ENCODE data around the gene SNTG2. TPM values are rescaled to one million over a fixed set of nuclear protein-coding genes. Genes with fewer than 3 reads are reported as not detected.
"Not testable (repeated sequence)": the region's sequence is repeated elsewhere in the genome, so short reads cannot be mapped to it uniquely, and the experiment has no call there.

The SNTG2 gene
- total and polyA plus RNA-seq, 2 donors (not counting 3 experiments of a cell fraction or from before 2014, with no cell fraction given): not detected

- no TSS peak for BruUV-seq (replicated peaks)
- Histone ChIP-seq H4K20me1 (replicated peaks; ENCODE audit: control insufficient read depth, extremely low read depth, insufficient read depth, low read length) (no peaks in the 10 kb centered on the region), H2AFZ (ENCODE audit: low read depth, low read length) (no peak overlapping the region), H3K9me3 (replicated peaks; ENCODE audit: control insufficient read depth, insufficient read depth, low read length) (no peaks in the 10 kb centered on the region), H3K36me3 (ENCODE audit: control insufficient read depth in 2 of 2, extremely low read depth in 1 of 2, insufficient read depth in 2 of 2, low read length in 2 of 2) (no peaks in the 10 kb centered on the region), H3K27ac (ENCODE audit: insufficient read depth, low read depth, low read length) (no peak overlapping the region), H3K27me3 (ENCODE audit: control insufficient read depth in 2 of 2, insufficient read depth in 2 of 2, low read length in 2 of 2) (no peaks in the 10 kb centered on the region), H3K79me2 (ENCODE audit: control insufficient read depth, insufficient read depth, low read length) (no peaks in the 10 kb centered on the region), H3K4me3 (replicated peaks in 1 of 3; ENCODE audit: insufficient read depth in 1 of 3, low read depth in 1 of 3, low read length in 3 of 3) (no peak overlapping the region), H3K4me2 (ENCODE audit: insufficient read depth, low read length) (no peak overlapping the region), H3K4me1 (ENCODE audit: control insufficient read depth, extremely low read depth, insufficient read depth, low read length) (no peaks in the 10 kb centered on the region), H3K9ac (replicated peaks; ENCODE audit: extremely low read depth, insufficient read depth, low read length) (no peak overlapping the region), H3K9me1 (replicated peaks; ENCODE audit: control insufficient read depth, extremely low read depth, insufficient read depth, low read length) (no peaks in the 10 kb centered on the region)
- FAIRE-seq (no peak), DNase-seq (ENCODE audit: low read depth, low spot score) (no peak)
- CTCF ChIA-PET: no interaction called here
- no peak for TF ChIP-seq EZH2 (IDR thresholded peaks at IDR 0.05; ENCODE audit: borderline replicate concordance, low read depth, low read length, severe bottlenecking)
- TF ChIP-seq POLR2AphosphoS5 (IDR thresholded peaks at IDR 0.05; ENCODE audit: insufficient read depth, low read depth, low read length): no peak
- TF ChIP-seq GATA2 (IDR thresholded peaks at IDR 0.05; ENCODE audit: insufficient read depth, insufficient read length, low read depth, low read length): no peak
- TF ChIP-seq MAX (IDR thresholded peaks at IDR 0.05; ENCODE audit: insufficient read depth, insufficient read length): no peak
- POLR2A ChIA-PET: no interaction called here
- dilution Hi-C loops (cut with MboI; ENCODE audit: extremely low pct_ligation_motif_present, low sequenced_read_pairs): no loop called here
- intact Hi-C loops (cut with micrococcal nuclease): no loop called here
Observed at GRCh38 chr2:1091895-1092585, 141.4 kb downstream of the SNTG2 start.

GRCh38 chr2:1093668-1094067 is 143.0 kb downstream of the SNTG2 start:
- H2AFZ ChIP-seq (ENCODE audit: low read depth, low read length); intact Hi-C loops (cut with micrococcal nuclease); BruUV-seq (replicated peaks): not testable (repeated sequence)

More at GRCh38 chr2:1093668-1094067, 143.0 kb downstream of the SNTG2 start:
- CTCF ChIA-PET; H3K9me3 ChIP-seq (replicated peaks; ENCODE audit: control insufficient read depth, insufficient read depth, low read length); H4K20me1 ChIP-seq (replicated peaks; ENCODE audit: control insufficient read depth, extremely low read depth, insufficient read depth, low read length); H3K4me2 ChIP-seq (ENCODE audit: insufficient read depth, low read length); POLR2A ChIA-PET; H3K27me3 ChIP-seq (ENCODE audit: control insufficient read depth in 2 of 2, insufficient read depth in 2 of 2, low read length in 2 of 2); H3K9me1 ChIP-seq (replicated peaks; ENCODE audit: control insufficient read depth, extremely low read depth, insufficient read depth, low read length); H3K9ac ChIP-seq (replicated peaks; ENCODE audit: extremely low read depth, insufficient read depth, low read length); DNase-seq (ENCODE audit: low read depth, low spot score); H3K27ac ChIP-seq (ENCODE audit: insufficient read depth, low read depth, low read length); H3K79me2 ChIP-seq (ENCODE audit: control insufficient read depth, insufficient read depth, low read length); H3K4me3 ChIP-seq (replicated peaks in 1 of 3; ENCODE audit: insufficient read depth in 1 of 3, low read depth in 1 of 3, low read length in 3 of 3); FAIRE-seq; H3K4me1 ChIP-seq (ENCODE audit: control insufficient read depth, extremely low read depth, insufficient read depth, low read length); H3K36me3 ChIP-seq (ENCODE audit: control insufficient read depth in 2 of 2, extremely low read depth in 1 of 2, insufficient read depth in 2 of 2, low read length in 2 of 2); dilution Hi-C loops (cut with MboI; ENCODE audit: extremely low pct_ligation_motif_present, low sequenced_read_pairs): not testable (repeated sequence)
